CD14-positive monocyte (primary cell): ENCODE measurements around the gene CXXC5. TPM values are rescaled to one million over a fixed set of nuclear protein-coding genes. Genes with fewer than 3 reads are reported as not detected.
A peak's percentile ranks its signal among the peaks of the same experiment; 100 is the strongest.

Experiments used
- DNase-seq, 3 donors: peaks; one replicate each; pipeline ENCODE4 v3.0.0-alpha.2; 2011 to 2022
- H2AFZ ChIP-seq: 2 replicates; pipeline ENCODE4 v1.6.0; 2012; ENCODE audit warnings: mild to moderate bottlenecking, low read depth, low read length, inconsistent platforms; ENCODE audit not compliant: insufficient read depth, poor library complexity, severe bottlenecking
- H3K27ac ChIP-seq, 2 donors: 1 replicate in 1 of 2; 2 replicates in 1 of 2; pipeline ENCODE4 v1.5.1; 2012 to 2013; ENCODE audit warnings: low read length in 2 of 2, control low read depth in 1 of 2, inconsistent platforms in 1 of 2, low read depth in 1 of 2, mild to moderate bottlenecking in 1 of 2
- H3K27me3 ChIP-seq, 2 donors: one replicate each; pipeline versions ENCODE4 v1.6.0 to v1.6.1; 2011 to 2013; ENCODE audit warnings: low read length in 2 of 2; ENCODE audit not compliant: control insufficient read depth in 2 of 2, insufficient read depth in 2 of 2
- H3K36me3 ChIP-seq, 2 donors: replicated peaks in 1 of 2; 1 replicate in 1 of 2; 2 replicates in 1 of 2; pipeline versions ENCODE4 v1.5.1 to v1.6.1; 2012 to 2013; ENCODE audit warnings: low read length in 2 of 2, control low read depth in 1 of 2, inconsistent platforms in 1 of 2, mild to moderate bottlenecking in 1 of 2; ENCODE audit not compliant: insufficient read depth in 2 of 2, control insufficient read depth in 1 of 2
- H3K4me1 ChIP-seq, 2 donors: 1 replicate in 1 of 2; 2 replicates in 1 of 2; pipeline versions ENCODE4 v1.5.1 to v1.6.1; 2012 to 2013; ENCODE audit warnings: low read length in 2 of 2, control low read depth in 1 of 2, inconsistent platforms in 1 of 2, mild to moderate bottlenecking in 1 of 2, moderate library complexity in 1 of 2; ENCODE audit not compliant: insufficient read depth in 2 of 2, control insufficient read depth in 1 of 2
- H3K4me2 ChIP-seq: replicated peaks from 2 replicates; pipeline ENCODE3; 2012; ENCODE audit warnings: low read length, moderate library complexity, mild to moderate bottlenecking; ENCODE audit not compliant: poor library complexity, severe bottlenecking; ENCODE audit errors: extremely low read depth
- H3K4me3 ChIP-seq, 3 experiments: fragments of 200-600 bp in 1 of 3; sonication (generic) in 1 of 3; replicated peaks in 1 of 3; 1 replicate in 2 of 3; 2 replicates in 1 of 3; pipeline ENCODE4 v1.5.1; 2011 to 2013; ENCODE audit warnings: low read length in 3 of 3, mild to moderate bottlenecking in 3 of 3, control low read depth in 2 of 3, low read depth in 2 of 3, inconsistent platforms in 1 of 3, moderate library complexity in 1 of 3
- H3K79me2 ChIP-seq: 2 replicates; pipeline ENCODE4 v1.6.0; 2012; ENCODE audit warnings: mild to moderate bottlenecking, control low read depth, inconsistent platforms, low read length, moderate library complexity; ENCODE audit not compliant: insufficient read depth
- H3K9ac ChIP-seq: 2 replicates; pipeline ENCODE4 v1.6.0; 2017; ENCODE audit warnings: low read length, mild to moderate bottlenecking; ENCODE audit not compliant: insufficient read depth, poor library complexity, severe bottlenecking
- H3K9me3 ChIP-seq, 2 donors: replicated peaks in 1 of 2; 1 replicate in 1 of 2; 2 replicates in 1 of 2; pipeline versions ENCODE4 v1.5.1 to v1.6.1; 2012 to 2013; ENCODE audit warnings: low read length in 2 of 2, control low read depth in 1 of 2; ENCODE audit not compliant: control insufficient read depth in 1 of 2, insufficient read depth in 1 of 2
- H4K20me1 ChIP-seq: 2 replicates; pipeline ENCODE4 v1.6.0; 2012; ENCODE audit warnings: mild to moderate bottlenecking, low read length, control low read depth, moderate library complexity; ENCODE audit not compliant: insufficient read depth
- H3K27ac Mint-ChIP-seq, 7 donors: one replicate each; pipeline ENCODE4 v1.8.0; 2020; ENCODE audit warnings: mild to moderate bottlenecking in 7 of 7, mixed read lengths in 7 of 7, moderate library complexity in 6 of 7, inconsistent platforms in 2 of 7
- H3K27me3 Mint-ChIP-seq, 3 donors: one replicate each; pipeline ENCODE4 v1.8.0; 2021 to 2022; ENCODE audit warnings: low read depth in 3 of 3, mild to moderate bottlenecking in 3 of 3, mixed read lengths in 3 of 3, moderate library complexity in 3 of 3, inconsistent platforms in 1 of 3
- H3K36me3 Mint-ChIP-seq, 2 donors: one replicate each; pipeline ENCODE4 v1.8.0; 2020; ENCODE audit warnings: mixed read lengths in 2 of 2, inconsistent platforms in 1 of 2, mild to moderate bottlenecking in 1 of 2
- H3K4me1 Mint-ChIP-seq: one replicate; pipeline ENCODE4 v1.8.0; 2020; ENCODE audit warnings: mild to moderate bottlenecking, mixed read lengths
- H3K4me3 Mint-ChIP-seq, 2 donors: one replicate each; pipeline ENCODE4 v1.8.0; 2020; ENCODE audit warnings: mild to moderate bottlenecking in 2 of 2, mixed read lengths in 2 of 2, moderate library complexity in 1 of 2
- H3K9me3 Mint-ChIP-seq, 7 donors: one replicate each; pipeline ENCODE4 v1.8.0; 2020 to 2022; ENCODE audit warnings: mixed read lengths in 7 of 7, mild to moderate bottlenecking in 6 of 7, moderate library complexity in 6 of 7, inconsistent platforms in 2 of 7
- CTCF ChIP-seq: fragments of 200-600 bp; IDR thresholded peaks from one replicate; pipeline ENCODE4 v1.8.0; 2022; ENCODE audit warnings: antibody characterized with exemption, mild to moderate bottlenecking
- WGBS: methylation state at CpG from one replicate; pipeline ENCODE4 v1.1.5; 2013; ENCODE audit warnings: missing lambda C conversion rate; ENCODE audit not compliant: insufficient coverage; 5-methylcytosine and 5-hydroxymethylcytosine counted together
- intact Hi-C, 2 donors: fragments of 100-400 bp; cut with micrococcal nuclease; formaldehyde crosslinking; loops; one replicate each; pipeline versions ENCODE4 v1.15.0 to v1.15.1; 2023
- polyA plus RNA-seq, 3 donors: library from polyadenylated mRNA; depleted of rRNA in 1 of 3; unstranded in 2 of 3; stranded (reverse) in 1 of 3; fragments of 300-500 nt in 2 of 3; fragments of >200 nt in 1 of 3; fragmentation: Illumina TruSeq in 2 of 3; gene quantifications; 1 replicate in 2 of 3; 2 replicates in 1 of 3; pipeline ENCODE4 v1.2.3, GENCODE V29; 2012 to 2021

The CXXC5 gene
- polyA plus RNA-seq, 3 donors: 22.4 to 37.2 (median 33.7) TPM

GRCh38 chr5:139653616-139654015 lies 5.5 kb downstream of the CXXC5 start:
- H3K27ac ChIP-seq: no peak overlapping the region
- Mint-ChIP-seq H3K4me3 (peak overlapping the region; percentile 27 to 46), H3K9me3 (peaks cover 0 to 17% (median 3%) of the 10 kb centered on the region in 7 donors), H3K36me3 (peaks cover 22 to 40% of the 10 kb centered on the region in 2 donors), H3K4me1 (peaks cover 65% of the 10 kb centered on the region), H3K27me3 (peaks cover 32 to 69% (median 46%) of the 10 kb centered on the region in 3 donors), H3K27ac (peak overlapping the region in 2 of 7 donors; percentile 54 to 69)
- no peaks in the 10 kb centered on the region for H3K36me3 ChIP-seq
- intact Hi-C loops: no loop called here
- peaks cover 53% of the 10 kb centered on the region for H4K20me1 ChIP-seq
- peaks cover 5 to 41% of the 10 kb centered on the region in 2 donors for H3K27me3 ChIP-seq
- peaks cover 78% of the 10 kb centered on the region for H3K79me2 ChIP-seq
- no peak overlapping the region for H3K4me3 ChIP-seq
- no peak overlapping the region for H3K9ac ChIP-seq
- no peak overlapping the region for H2AFZ ChIP-seq
- H3K4me2 ChIP-seq: no peak overlapping the region
- 40% methylated on average over 1 of the region's 5 CpGs for WGBS
- no peak for DNase-seq
- no peaks in the 10 kb centered on the region for H3K9me3 ChIP-seq
- peaks cover 59 to 71% of the 10 kb centered on the region in 2 donors for H3K4me1 ChIP-seq
- no peak for TF ChIP-seq CTCF

- Histone ChIP-seq H3K27ac (no peak overlapping the region), H3K79me2 (peaks cover 79% of the 10 kb centered on the region)
- H3K27ac Mint-ChIP-seq: peak overlapping the region in 1 of 7 donors; percentile 32
These were observed 6.3 kb downstream of the CXXC5 start for GRCh38 chr5:139654464-139654863.

More at GRCh38 chr5:139654464-139654863, 6.3 kb downstream of the CXXC5 start:
- Histone ChIP-seq H3K27me3 (peaks cover 5 to 41% of the 10 kb centered on the region in 2 donors), H3K4me2 (no peak overlapping the region), H3K9ac (no peak overlapping the region), H3K4me3 (no peak overlapping the region), H3K4me1 (peaks cover 63 to 72% of the 10 kb centered on the region in 2 donors), H4K20me1 (peaks cover 53% of the 10 kb centered on the region), H2AFZ (no peak overlapping the region), H3K36me3 (no peaks in the 10 kb centered on the region), H3K9me3 (no peaks in the 10 kb centered on the region)
- intact Hi-C loops: no loop called here
- TF ChIP-seq CTCF: no peak
- H3K36me3 Mint-ChIP-seq: peaks cover 28 to 43% of the 10 kb centered on the region in 2 donors
- peaks cover 36 to 68% (median 48%) of the 10 kb centered on the region in 3 donors for H3K27me3 Mint-ChIP-seq
- peak overlapping the region in 1 of 2 donors; percentile 30 for H3K4me3 Mint-ChIP-seq
- DNase-seq: no peak
- WGBS: 71% methylated on average over 1 of the region's 3 CpGs
- H3K9me3 Mint-ChIP-seq: peaks cover 0 to 17% (median 3%) of the 10 kb centered on the region in 7 donors
- H3K4me1 Mint-ChIP-seq: peaks cover 71% of the 10 kb centered on the region
